ENCODE results near the gene VPS8. TPM values are rescaled to one million over a fixed set of nuclear protein-coding genes. Genes with fewer than 3 reads are reported as not detected.

VPS8 gene
- total RNA-seq, 3 donors from 2014 or later (not counting 1 experiment from before 2014, with no cell fraction given), result 89.3 to 127 (median 115) TPM

DNA sequence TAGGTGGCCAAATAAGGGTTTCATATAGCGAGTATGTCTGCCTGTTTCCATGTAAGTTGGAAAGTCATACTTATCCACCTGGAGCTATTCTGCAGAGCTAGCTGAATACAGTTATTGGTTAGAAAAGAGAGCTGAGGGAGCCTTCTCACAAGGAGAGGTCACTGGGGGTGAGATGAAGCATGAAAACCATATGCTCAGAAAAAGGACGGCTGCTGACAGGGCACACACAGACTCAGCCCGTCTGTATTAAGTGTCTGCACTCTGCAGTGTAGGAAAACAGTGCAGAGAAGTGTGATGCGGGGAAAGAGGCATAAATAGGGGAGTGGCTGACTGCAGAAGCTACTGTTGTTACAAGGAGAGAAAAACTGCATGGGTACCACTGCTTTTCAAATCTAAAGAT lies 282.7 kb downstream of the VPS8 start:
- intact Hi-C loops (cut with micrococcal nuclease), result no loop called here
- no peaks in the 10 kb centered on the region for H3K9me3 ChIP-seq (ENCODE audit: control insufficient read depth, insufficient read depth, low read length)
- no peak for ATAC-seq
- no peak overlapping the region for H3K27ac ChIP-seq (ENCODE audit: low read length)
- H3K9me3 Mint-ChIP-seq, result no peaks in the 10 kb centered on the region
- H3K36me3 ChIP-seq (ENCODE audit: control insufficient read depth, insufficient read depth, low read length), result no peaks in the 10 kb centered on the region
- no peak overlapping the region for H3K27ac Mint-ChIP-seq
- WGBS (ENCODE audit: insufficient coverage), result 91% methylated on average over 4 of the region's 4 CpGs
- H3K27me3 Mint-ChIP-seq (ENCODE audit: low read depth in 2 of 2), result peaks cover 12 to 32% of the 10 kb centered on the region in 2 donors
- H3K4me3 Mint-ChIP-seq, result no peak overlapping the region
- H3K36me3 Mint-ChIP-seq, result no peaks in the 10 kb centered on the region
- no peak for TF ChIP-seq CTCF (IDR thresholded peaks at IDR 0.05)
- no peaks in the 10 kb centered on the region for H3K4me1 Mint-ChIP-seq
- no peaks in the 10 kb centered on the region for H3K4me1 ChIP-seq (ENCODE audit: control insufficient read depth, insufficient read depth, low read length)
- H3K27me3 ChIP-seq (ENCODE audit: control insufficient read depth, insufficient read depth, low read length), result peaks cover 2% of the 10 kb centered on the region
- DNase-seq, result no peak
- no peak overlapping the region for H3K4me3 ChIP-seq (ENCODE audit: low read length)

Other genes starting within 250 kb of the VPS8 start
- 10 to 100 TPM in 2 of 3 donors, 1 to 10 TPM in 1; 8.1 to 12.6 (median 11.4) TPM for gene MAGEF1, start 100.1 kb upstream of the VPS8 start, total RNA-seq

Data from natural killer cell (primary cell).